ENCODE measurements around the gene GATAD2A.

GATAD2A gene

GRCh38 chr19:19445288-19445687 lies 39.8 kb downstream of the GATAD2A start:
- TF ChIP-seq GATA3 (IDR thresholded peaks at IDR 0.05; ENCODE audit: low read depth, low read length) (no peak), GATA2 (IDR thresholded peaks at IDR 0.05; ENCODE audit: low read depth, low read length) (no peak)

- no peak for TF ChIP-seq GATA2 (IDR thresholded peaks at IDR 0.05; ENCODE audit: low read depth, low read length)
- no peak for TF ChIP-seq GATA3 (IDR thresholded peaks at IDR 0.05; ENCODE audit: low read depth, low read length)
Observed at GRCh38 chr19:19445911-19446361, 40.5 kb downstream of the GATAD2A start.

- no peak for TF ChIP-seq GATA3 (IDR thresholded peaks at IDR 0.05; ENCODE audit: low read depth, low read length)
- peak; percentile 18; the same call in 1 of the 2 replicates for TF ChIP-seq GATA2 (IDR thresholded peaks at IDR 0.05; ENCODE audit: low read depth, low read length)
Observed at GRCh38 chr19:19446655-19447437, 41.4 kb downstream of the GATAD2A start.

- no peak for TF ChIP-seq GATA3 (IDR thresholded peaks at IDR 0.05; ENCODE audit: low read depth, low read length)
- TF ChIP-seq GATA2 (IDR thresholded peaks at IDR 0.05; ENCODE audit: low read depth, low read length), result no peak
Observed at GRCh38 chr19:19447536-19448237, 42.2 kb downstream of the GATAD2A start.

GRCh38 chr19:19448238-19448544 lies 42.7 kb downstream of the GATAD2A start:
- TF ChIP-seq GATA3 (IDR thresholded peaks at IDR 0.05; ENCODE audit: low read depth, low read length), result no peak
- no peak for TF ChIP-seq GATA2 (IDR thresholded peaks at IDR 0.05; ENCODE audit: low read depth, low read length)

GRCh38 chr19:19451429-19452242 lies 46.2 kb downstream of the GATAD2A start:
- TF ChIP-seq GATA2 (IDR thresholded peaks at IDR 0.05; ENCODE audit: low read depth, low read length) (no peak), GATA3 (IDR thresholded peaks at IDR 0.05; ENCODE audit: low read depth, low read length) (no peak)

DNA sequence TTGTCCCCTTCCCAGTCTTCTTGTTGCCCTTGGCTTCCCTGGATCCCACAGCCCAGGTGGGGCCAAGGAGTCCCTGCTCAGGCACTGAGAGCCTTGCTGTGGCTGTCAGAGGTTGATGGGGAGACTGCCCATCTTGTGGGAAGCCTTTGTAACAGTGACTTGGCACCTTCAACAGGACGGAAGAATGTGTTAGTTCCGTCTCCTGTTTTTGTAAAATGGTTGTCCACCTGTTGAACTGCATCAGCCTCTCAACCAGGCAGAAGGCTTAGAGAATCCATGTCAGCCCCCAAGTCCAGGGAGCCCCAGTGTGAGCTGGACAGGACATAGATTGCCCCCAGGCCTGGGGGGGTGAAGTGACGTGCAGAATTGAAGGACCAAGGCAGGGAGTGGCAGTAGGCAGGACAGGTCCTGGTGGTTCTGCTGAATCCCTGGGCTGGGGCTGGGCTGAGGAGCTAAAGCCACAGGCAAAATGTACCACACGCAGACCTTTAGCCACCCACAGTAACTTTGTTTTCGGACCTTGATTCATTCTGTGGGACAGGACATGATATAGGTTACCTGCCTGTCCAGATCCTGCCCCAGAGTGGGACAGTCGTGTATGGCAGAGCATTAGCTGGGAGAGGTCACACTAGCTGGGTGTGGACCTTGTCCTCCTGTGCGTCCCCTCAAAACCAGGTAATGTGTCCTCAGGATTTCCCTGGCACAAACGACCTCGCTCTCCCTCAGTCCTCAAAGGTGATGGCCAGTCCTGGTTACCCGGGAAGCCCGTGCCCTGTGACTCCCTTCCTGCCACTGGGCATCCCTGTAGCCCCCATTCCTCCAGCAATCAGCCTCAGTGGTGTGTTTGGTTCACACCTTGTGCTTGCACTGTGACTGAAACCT lies 47.0 kb downstream of the GATAD2A start:
- no peak for TF ChIP-seq GATA3 (IDR thresholded peaks at IDR 0.05; ENCODE audit: low read depth, low read length)
- TF ChIP-seq GATA2 (IDR thresholded peaks at IDR 0.05; ENCODE audit: low read depth, low read length), result no peak

DNA sequence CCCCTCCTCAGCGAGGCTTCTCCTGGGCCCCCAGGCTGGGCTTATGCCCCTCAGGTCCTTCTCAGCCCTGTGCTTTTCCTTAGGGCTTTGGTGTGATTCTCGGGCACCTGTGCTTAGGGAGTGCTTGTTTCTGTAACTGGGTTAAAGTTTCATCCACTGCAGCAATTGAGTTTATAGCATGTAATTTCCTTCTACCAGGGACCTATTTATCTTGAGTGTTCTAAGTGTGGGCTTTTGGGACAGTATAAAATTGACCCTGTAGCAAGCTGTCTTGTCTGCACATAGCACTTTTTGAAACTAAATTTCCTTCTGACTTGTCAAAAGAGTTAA lies 47.6 kb downstream of the GATAD2A start:
- no peak for TF ChIP-seq GATA2 (IDR thresholded peaks at IDR 0.05; ENCODE audit: low read depth, low read length)
- TF ChIP-seq GATA3 (IDR thresholded peaks at IDR 0.05; ENCODE audit: low read depth, low read length), result no peak

GRCh38 chr19:19457671-19458070 lies 52.2 kb downstream of the GATAD2A start:
- TF ChIP-seq GATA2 (IDR thresholded peaks at IDR 0.05; ENCODE audit: low read depth, low read length), result no peak
- TF ChIP-seq GATA3 (IDR thresholded peaks at IDR 0.05; ENCODE audit: low read depth, low read length), result no peak

DNA sequence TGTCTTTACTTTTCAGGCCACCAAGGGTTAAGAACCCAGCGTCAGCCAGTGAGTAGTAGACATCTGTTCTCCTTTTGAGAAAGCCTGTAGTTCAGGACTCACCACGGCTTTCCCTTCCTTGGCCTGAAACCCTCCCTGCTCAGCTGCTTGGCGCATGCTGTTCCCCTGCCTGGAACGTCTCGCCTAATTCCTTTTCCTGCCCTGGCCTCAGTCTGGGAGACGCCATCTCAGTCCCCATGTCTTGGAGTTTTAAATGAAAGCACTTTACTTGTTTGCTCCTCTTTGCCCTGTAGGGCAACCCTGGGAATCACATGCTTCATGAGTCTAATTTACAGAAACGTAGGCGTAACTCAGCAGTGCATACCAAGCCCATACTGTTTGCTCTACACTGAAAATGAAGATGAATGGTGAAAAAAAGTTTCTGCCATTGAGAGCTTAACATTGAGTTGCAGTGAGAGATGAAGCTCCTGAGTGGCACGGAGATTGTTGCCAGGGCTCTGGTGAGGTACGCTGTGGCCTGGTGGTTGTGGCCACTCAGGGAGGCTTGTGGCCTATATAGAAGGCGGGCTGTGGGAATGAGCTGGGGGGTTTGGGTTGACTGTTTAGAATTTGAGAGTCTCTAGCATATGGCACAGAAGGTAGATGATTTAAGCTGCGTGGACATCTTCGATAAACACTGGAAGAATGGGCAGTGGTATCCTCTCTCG lies 52.8 kb downstream of the GATAD2A start:
- TF ChIP-seq GATA2 (IDR thresholded peaks at IDR 0.05; ENCODE audit: low read depth, low read length) (no peak), GATA3 (IDR thresholded peaks at IDR 0.05; ENCODE audit: low read depth, low read length) (no peak)

DNA sequence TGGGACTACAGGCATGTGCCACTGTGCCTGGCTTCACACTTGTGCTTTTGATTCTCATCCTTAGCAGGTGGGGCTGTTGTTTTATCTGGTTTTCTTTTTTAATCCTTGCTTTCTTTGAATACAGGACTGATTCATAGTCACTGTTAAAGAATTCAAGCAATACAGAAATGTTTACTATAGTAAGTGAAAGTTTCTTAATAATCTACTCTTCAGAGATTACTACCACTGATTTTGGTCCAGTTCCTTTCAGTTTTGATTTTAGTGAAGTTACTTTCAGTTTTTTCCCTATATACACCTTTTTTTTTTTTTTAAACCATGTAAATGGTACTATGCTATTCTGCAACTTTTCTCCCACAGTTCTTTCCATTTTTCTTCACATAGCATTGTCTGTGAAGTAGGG lies 53.6 kb downstream of the GATAD2A start:
- TF ChIP-seq GATA2 (IDR thresholded peaks at IDR 0.05; ENCODE audit: low read depth, low read length) (no peak), GATA3 (IDR thresholded peaks at IDR 0.05; ENCODE audit: low read depth, low read length) (no peak)

- TF ChIP-seq GATA2 (IDR thresholded peaks at IDR 0.05; ENCODE audit: low read depth, low read length) (no peak), GATA3 (IDR thresholded peaks at IDR 0.05; ENCODE audit: low read depth, low read length) (no peak)
Observed at GRCh38 chr19:19459707-19460251, 54.3 kb downstream of the GATAD2A start.

DNA sequence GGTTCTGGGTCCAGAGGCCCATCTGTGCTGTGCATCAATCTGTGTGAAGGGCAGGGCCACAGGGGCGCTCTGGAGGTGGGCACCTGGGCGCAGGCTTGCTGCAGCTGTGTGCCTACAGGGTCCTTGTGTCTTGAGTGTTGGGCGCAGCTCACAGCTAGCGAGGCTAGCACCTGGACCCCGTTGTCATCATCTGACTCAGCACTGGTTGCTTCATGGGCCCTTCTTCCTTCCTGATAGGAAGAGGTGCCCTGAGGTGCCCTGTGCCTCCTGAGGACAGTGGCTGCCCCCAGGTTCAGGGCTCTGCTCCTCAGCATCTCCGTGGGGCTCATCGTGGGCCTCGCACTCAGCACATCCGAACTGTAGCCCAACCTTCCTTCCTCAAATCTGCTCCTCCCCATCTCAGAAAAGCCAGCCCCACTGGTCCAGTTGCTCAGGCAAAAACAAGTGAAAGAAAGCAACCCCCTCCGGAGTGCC lies 54.8 kb downstream of the GATAD2A start:
- no peak for TF ChIP-seq GATA3 (IDR thresholded peaks at IDR 0.05; ENCODE audit: low read depth, low read length)
- TF ChIP-seq GATA2 (IDR thresholded peaks at IDR 0.05; ENCODE audit: low read depth, low read length), result no peak

All from SH-SY5Y (cell line).